PC-9 (cell line): ENCODE results near the gene OXTR. TPM values are rescaled to one million over a fixed set of nuclear protein-coding genes. Genes with fewer than 3 reads are reported as not detected.

ENCODE experiments used
- BruUV-seq: library from RNA; stranded (reverse); fragments of 400-500 nt; replicated peaks from 2 replicates; lab custom pipeline; 2021; lab: Mats Ljungman, UMichigan
- CTCF ChIA-PET: fragments of 300-600 bp; sonication (Branson Sonifier 250); formaldehyde crosslinking; loops from one replicate; lab custom pipeline; 2022; ENCODE audit warnings: antibody characterized with exemption; lab: Charles Lee
- POLR2A ChIA-PET: fragments of 300-600 bp; sonication (Branson Sonifier 250); formaldehyde crosslinking; loops from one replicate; lab custom pipeline; 2022; ENCODE audit warnings: antibody characterized with exemption; ENCODE audit not compliant: unreplicated experiment; lab: Charles Lee
- DNase-seq, 2 experiments: peaks; one replicate each; pipeline versions ENCODE4 v3.0.0 to v3.0.0-alpha.2; 2015 to 2022; ENCODE audit warnings: mixed read lengths in 1 of 2
- H2AFZ ChIP-seq: fragments of 200-600 bp; sonication (generic); 2 replicates; pipeline ENCODE4 v1.8.1; 2017; ENCODE audit warnings: antibody characterized with exemption
- H3F3A ChIP-seq: fragments of 200-600 bp; sonication (generic); 2 replicates; pipeline ENCODE4 v1.8.1; 2017; ENCODE audit warnings: antibody characterized with exemption, mild to moderate bottlenecking, low read depth; ENCODE audit not compliant: insufficient read depth
- H3K27ac ChIP-seq: fragments of 200-600 bp; sonication (generic); 2 replicates; pipeline ENCODE4 v1.6.1; 2016; ENCODE audit warnings: mixed run types
- H3K27me3 ChIP-seq: fragments of 200-600 bp; sonication (generic); 2 replicates; pipeline ENCODE4 v1.6.1; 2016; ENCODE audit warnings: low read depth, mixed run types; ENCODE audit not compliant: insufficient read depth
- H3K36me3 ChIP-seq: fragments of 200-600 bp; sonication (generic); 2 replicates; pipeline ENCODE4 v1.6.1; 2016; ENCODE audit warnings: low read depth, mixed run types
- H3K4me1 ChIP-seq: fragments of 200-600 bp; sonication (generic); replicated peaks from 2 replicates; pipeline ENCODE4 v1.6.1; 2016; ENCODE audit warnings: mixed run types; ENCODE audit not compliant: insufficient read depth
- H3K4me2 ChIP-seq: fragments of 200-600 bp; sonication (generic); 2 replicates; pipeline ENCODE4 v1.6.1; 2017; ENCODE audit warnings: mixed run types
- H3K4me3 ChIP-seq: fragments of 200-600 bp; sonication (generic); 2 replicates; pipeline ENCODE4 v1.6.1; 2016; ENCODE audit warnings: mixed run types
- H3K79me2 ChIP-seq: fragments of 200-600 bp; sonication (generic); 2 replicates; pipeline ENCODE4 v1.6.1; 2017; ENCODE audit warnings: low read depth, mixed run types
- H3K9me2 ChIP-seq: fragments of 200-600 bp; sonication (generic); 2 replicates; pipeline ENCODE4 v1.8.1; 2017; ENCODE audit warnings: mild to moderate bottlenecking; ENCODE audit not compliant: insufficient read depth
- H3K9me3 ChIP-seq: fragments of 200-600 bp; sonication (generic); 2 replicates; pipeline ENCODE4 v1.8.1; 2016; ENCODE audit warnings: low read depth; ENCODE audit not compliant: insufficient read depth
- H4K20me1 ChIP-seq: fragments of 200-600 bp; sonication (generic); 2 replicates; pipeline ENCODE4 v1.8.1; 2017; ENCODE audit not compliant: insufficient read depth
- EZH2 ChIP-seq: fragments of 200-600 bp; sonication (generic); IDR thresholded peaks from 2 replicates; pipeline ENCODE4 v1.8.0; 2017; ENCODE audit warnings: antibody characterized with exemption, low read depth
- intact Hi-C: fragments of 100-400 bp; cut with micrococcal nuclease; formaldehyde crosslinking; loops from one replicate; pipeline ENCODE4 v1.10.0; 2022; ENCODE audit not compliant: unreplicated experiment
- total RNA-seq: library from RNA; stranded (reverse); gene quantifications from 2 replicates; pipeline ENCODE4 v1.2.3, GENCODE V29; 2021
- TF ChIP-seq, protein P1 (sequence below): fragments of 200-600 bp; sonication (generic); conservative IDR thresholded peaks from 2 replicates; pipeline ENCODE4 v1.6.1; 2017; ENCODE audit warnings: mixed run types, antibody characterized with exemption, mild to moderate bottlenecking, moderate library complexity

OXTR gene
- total RNA-seq, 1 experiment from 2014 or later, result 3.4 TPM

DNA sequence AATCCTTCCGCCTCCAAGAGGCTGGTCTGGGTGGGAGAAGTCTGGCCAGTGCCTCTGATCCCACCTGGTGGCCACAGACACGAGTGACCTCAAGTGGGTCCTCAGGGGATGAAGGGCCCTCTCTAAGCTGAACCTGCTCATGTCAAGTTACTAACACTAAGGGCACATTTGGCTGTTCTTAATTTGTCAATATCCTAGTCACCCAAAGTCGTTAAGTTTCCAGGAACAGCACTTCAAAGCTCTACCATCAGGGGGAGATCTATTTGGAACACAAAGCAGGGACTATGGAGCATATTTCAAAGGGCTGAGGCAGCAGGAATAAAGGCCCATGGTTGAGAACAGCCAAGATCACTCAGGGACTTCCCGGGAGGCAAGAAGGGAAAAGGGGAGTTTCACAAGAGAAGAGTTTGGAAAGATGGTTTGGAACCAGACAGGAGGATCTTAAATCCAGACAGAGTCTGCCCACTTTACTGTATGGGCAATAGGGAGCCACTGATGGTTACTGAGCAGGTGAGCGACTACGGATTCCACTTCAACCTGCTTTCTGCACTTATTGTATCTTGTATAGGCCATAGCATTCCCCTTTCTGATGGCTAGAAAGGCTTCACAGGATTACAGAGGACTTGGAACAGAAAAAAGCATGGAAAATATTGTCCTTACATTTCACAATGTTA lies 13.7 kb downstream of the OXTR start:
- Histone ChIP-seq H3K4me3 (no peak overlapping the region), H4K20me1 (no peaks in the 10 kb centered on the region), H3K9me3 (no peaks in the 10 kb centered on the region), H3F3A (no peaks in the 10 kb centered on the region), H3K9me2 (no peaks in the 10 kb centered on the region), H3K27me3 (no peaks in the 10 kb centered on the region), H3K27ac (no peak overlapping the region), H3K36me3 (no peaks in the 10 kb centered on the region), H3K4me1 (no peaks in the 10 kb centered on the region), H2AFZ (no peak overlapping the region), H3K4me2 (no peak overlapping the region), H3K79me2 (no peaks in the 10 kb centered on the region)
- ChIA-PET CTCF (no interaction called here), POLR2A (no interaction called here)
- TF ChIP-seq EZH2, result no peak
- TF ChIP-seq, protein P1, sequence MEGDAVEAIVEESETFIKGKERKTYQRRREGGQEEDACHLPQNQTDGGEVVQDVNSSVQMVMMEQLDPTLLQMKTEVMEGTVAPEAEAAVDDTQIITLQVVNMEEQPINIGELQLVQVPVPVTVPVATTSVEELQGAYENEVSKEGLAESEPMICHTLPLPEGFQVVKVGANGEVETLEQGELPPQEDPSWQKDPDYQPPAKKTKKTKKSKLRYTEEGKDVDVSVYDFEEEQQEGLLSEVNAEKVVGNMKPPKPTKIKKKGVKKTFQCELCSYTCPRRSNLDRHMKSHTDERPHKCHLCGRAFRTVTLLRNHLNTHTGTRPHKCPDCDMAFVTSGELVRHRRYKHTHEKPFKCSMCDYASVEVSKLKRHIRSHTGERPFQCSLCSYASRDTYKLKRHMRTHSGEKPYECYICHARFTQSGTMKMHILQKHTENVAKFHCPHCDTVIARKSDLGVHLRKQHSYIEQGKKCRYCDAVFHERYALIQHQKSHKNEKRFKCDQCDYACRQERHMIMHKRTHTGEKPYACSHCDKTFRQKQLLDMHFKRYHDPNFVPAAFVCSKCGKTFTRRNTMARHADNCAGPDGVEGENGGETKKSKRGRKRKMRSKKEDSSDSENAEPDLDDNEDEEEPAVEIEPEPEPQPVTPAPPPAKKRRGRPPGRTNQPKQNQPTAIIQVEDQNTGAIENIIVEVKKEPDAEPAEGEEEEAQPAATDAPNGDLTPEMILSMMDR, result peak; percentile 54
- no TSS peak for BruUV-seq
- DNase-seq, result no peak
- intact Hi-C loops, result no loop called here

DNA sequence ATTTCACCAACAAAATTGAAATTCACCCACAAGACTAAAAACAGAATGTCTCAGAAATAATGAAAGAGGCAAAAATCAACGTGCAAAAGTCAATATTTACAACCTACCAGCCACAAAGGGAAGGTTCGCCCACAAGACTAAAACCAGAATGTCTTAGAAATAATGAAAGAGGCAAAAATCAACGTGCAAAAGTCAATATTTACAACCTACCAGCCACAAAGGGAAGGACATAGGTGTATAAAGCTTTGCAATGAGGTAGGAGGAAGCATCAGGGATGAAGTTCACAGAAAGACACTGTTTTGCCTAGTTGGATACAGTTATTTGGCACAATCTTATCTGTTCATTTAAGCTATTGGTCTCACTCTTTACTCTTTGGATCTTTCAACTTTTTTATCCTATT lies 14.3 kb downstream of the OXTR start:
- no peaks in the 10 kb centered on the region for H3K9me2 ChIP-seq
- H2AFZ ChIP-seq, result no peak overlapping the region
- no peaks in the 10 kb centered on the region for H3K9me3 ChIP-seq
- no peak for TF ChIP-seq EZH2
- TF ChIP-seq, protein P1, result no peak
- H3K36me3 ChIP-seq, result no peaks in the 10 kb centered on the region
- intact Hi-C loops, result no loop called here
- no peaks in the 10 kb centered on the region for H3K27me3 ChIP-seq
- no TSS peak for BruUV-seq
- no peak overlapping the region for H3K4me2 ChIP-seq
- H3K4me3 ChIP-seq, result no peak overlapping the region
- CTCF ChIA-PET, result no interaction called here
- DNase-seq, result no peak
- no peaks in the 10 kb centered on the region for H4K20me1 ChIP-seq
- no peak overlapping the region for H3K27ac ChIP-seq
- POLR2A ChIA-PET, result no interaction called here
- H3F3A ChIP-seq, result no peaks in the 10 kb centered on the region
- H3K4me1 ChIP-seq, result no peaks in the 10 kb centered on the region
- no peaks in the 10 kb centered on the region for H3K79me2 ChIP-seq

DNA sequence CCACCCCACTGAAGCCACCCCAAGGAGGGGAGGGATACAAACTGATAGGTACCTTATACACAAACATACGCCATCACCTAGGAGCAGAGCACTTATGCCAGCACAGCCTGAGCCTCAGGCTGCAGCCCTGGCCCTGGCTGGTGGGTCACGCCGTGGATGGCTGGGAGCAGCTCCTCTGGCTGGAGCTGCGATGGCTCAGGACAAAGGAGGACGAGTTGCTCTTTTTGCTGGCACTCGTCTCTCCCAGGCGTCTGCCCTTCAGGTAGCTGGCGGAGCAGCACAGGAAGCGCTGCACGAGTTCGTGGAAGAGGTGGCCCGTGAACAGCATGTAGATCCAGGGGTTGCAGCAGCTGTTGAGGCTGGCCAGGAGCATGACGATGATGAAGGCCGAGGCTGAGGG lies 16.6 kb downstream of the OXTR start:
- no peak overlapping the region for H2AFZ ChIP-seq
- POLR2A ChIA-PET, result no interaction called here
- no peaks in the 10 kb centered on the region for H3K27me3 ChIP-seq
- no peaks in the 10 kb centered on the region for H4K20me1 ChIP-seq
- BruUV-seq, result no TSS peak
- intact Hi-C loops, result no loop called here
- no peaks in the 10 kb centered on the region for H3F3A ChIP-seq
- H3K79me2 ChIP-seq, result no peaks in the 10 kb centered on the region
- no peak overlapping the region for H3K27ac ChIP-seq
- H3K36me3 ChIP-seq, result no peaks in the 10 kb centered on the region
- H3K4me2 ChIP-seq, result no peak overlapping the region
- no peaks in the 10 kb centered on the region for H3K9me3 ChIP-seq
- DNase-seq, result no peak
- CTCF ChIA-PET, result no interaction called here
- H3K9me2 ChIP-seq, result no peaks in the 10 kb centered on the region
- H3K4me1 ChIP-seq, result no peaks in the 10 kb centered on the region
- TF ChIP-seq, protein P1, result no peak
- no peak for TF ChIP-seq EZH2
- no peak overlapping the region for H3K4me3 ChIP-seq
